ENCODE measurements around the gene SYTL4. TPM values are rescaled to one million over a fixed set of nuclear protein-coding genes. Genes with fewer than 3 reads are reported as not detected.

Gene SYTL4
- total RNA-seq, 1 donor from 2014 or later: 11.4 TPM

DNA sequence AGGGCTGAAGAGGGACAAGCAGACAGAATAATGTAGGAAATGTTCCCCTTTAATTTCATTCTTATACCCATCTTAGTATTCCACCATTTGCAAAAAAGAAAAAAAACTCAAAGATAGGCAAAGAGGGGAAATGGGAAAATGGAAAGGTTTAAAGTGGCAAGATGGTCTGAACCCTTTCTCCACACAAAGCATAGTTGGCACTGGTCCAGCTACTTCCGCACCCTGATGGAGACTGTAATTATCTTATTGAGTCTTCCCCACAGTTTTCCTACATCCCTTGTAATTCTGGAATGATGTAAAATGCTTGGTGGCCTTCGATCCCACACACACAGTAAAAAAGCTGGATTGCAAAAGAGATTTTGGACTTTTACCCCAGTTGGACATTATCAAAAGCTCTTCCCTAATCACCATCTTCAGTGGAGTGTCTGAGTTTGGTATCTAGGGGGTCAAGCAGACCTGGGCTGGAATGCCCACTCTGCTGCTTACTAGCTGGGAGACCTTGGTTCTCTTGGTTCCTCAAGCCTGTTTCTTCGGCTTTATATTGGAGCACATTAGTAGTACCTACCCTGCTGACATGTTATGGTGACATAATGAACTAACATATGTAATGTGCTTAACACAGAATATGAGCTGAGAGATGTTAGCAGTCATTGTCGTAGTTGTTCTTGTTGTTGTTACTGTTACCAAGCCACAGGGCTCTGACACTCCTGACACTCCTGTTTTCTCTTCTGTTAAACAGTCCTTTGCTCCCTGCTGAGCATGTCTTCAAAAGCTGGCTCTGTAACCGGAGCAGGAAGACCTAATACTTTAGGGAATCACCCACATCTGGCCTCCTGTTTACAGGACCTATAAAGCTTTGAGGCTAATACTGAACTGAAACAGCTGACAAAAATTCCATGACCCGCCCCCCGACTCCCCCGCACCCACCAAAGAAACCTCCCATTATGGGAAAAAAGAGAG, 83.2 kb downstream of the SYTL4 start:
- no peak for DNase-seq (ENCODE audit: low spot score)

- no peak for DNase-seq (ENCODE audit: low spot score)
Measured at GRCh38 chrX:100647739-100648138, 84.2 kb downstream of the SYTL4 start.

GRCh38 chrX:100647095-100647494, 84.8 kb downstream of the SYTL4 start:
- DNase-seq (ENCODE audit: low spot score): no peak

DNA sequence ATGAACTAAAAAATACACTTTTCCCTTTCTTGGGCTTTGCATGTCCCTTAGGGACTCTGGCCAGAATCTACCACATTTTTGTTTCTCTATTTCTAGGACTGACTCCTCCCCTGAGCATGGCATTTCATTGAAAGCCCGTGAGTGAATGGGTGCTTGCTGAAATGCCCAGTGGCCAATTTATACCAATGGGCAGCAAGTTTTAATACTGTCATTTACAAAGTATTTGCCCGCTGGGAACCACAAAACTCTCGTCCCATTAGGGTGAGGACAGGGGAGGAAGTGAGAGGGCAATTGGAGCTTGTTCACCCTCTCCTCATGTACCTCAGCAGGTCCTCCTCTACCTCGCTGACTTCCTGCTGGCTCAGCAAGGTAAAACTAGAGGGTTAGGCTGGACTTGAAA, 86.8 kb downstream of the SYTL4 start:
- no peak for DNase-seq (ENCODE audit: low spot score)

DNA sequence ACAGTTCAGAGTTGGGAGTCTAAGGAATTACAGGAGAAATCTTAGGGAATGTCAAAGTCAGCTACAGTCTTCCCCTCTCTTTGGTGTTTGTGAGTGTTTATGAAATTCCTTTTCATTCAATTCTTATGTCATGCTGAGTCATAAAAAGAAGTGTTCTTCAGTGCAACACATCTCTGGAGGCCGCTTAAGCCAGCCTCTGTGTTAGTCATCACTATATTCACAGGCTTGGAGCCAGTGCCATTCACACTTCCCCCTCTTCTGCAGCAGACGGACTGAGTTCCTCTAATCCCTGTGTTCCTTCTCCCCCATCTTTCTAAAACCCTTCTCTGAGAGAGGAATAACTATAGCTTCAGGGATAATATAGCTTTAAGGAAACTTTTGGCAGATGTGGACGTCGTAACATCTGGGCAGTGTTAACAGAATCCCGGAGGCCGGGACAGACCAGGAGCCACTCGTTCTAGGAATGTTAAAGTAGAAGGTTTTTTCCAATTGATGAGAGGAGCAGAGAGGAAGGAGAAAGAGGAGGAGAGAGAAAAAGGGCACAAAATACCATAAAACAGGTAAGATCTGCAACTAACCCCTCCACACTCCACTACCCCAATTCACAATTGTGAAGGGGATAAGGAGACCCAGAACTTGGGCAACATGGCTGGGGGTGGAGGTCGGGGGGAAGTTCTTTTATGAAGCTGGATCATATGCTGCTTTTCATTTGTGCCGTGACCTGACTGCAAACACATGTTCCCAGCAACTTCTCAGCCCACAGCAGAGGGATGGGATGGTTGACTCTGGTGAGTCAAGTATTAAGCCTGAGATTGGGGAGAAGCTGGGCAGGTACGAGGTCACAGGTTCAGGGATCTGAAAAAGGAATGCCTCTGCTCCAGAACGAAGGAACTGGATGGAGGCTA, 87.7 kb downstream of the SYTL4 start, which contains the start of gene SRPX2:
SRPX2 (plus strand) TSS at position 244 of the 905 bp plus-strand sequence. CDS start 2,124 bp downstream, outside the sequence.
- DNase-seq (ENCODE audit: low spot score): peak; percentile 58

DNA sequence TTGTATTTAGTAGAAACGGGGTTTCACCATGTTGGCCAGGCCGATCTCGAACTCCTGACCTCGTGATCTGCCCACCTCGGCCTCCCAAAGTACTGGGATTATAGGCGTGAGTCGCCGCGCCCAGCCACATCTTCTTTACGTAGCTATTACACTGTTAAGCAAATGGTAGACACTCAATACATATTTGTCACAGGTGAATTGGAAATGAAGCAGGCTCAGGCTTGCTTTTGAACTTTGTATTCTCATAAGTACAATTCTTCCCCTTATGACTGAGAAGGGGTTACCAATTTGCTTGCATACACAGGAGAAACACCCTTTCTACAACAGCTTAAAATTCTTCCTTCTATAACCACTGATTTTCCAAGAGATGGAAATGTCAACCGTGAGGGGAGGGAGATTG, 88.7 kb downstream of the SYTL4 start:
- no peak for DNase-seq (ENCODE audit: low spot score)

- no peak for DNase-seq (ENCODE audit: low spot score)
Measured at GRCh38 chrX:100642290-100642689, 89.6 kb downstream of the SYTL4 start.

GRCh38 chrX:100636321-100636991, 95.5 kb downstream of the SYTL4 start, which contains the start of gene TSPAN6:
Gene TSPAN6 (minus strand): TSS chrX:100636806. CDS start chrX:100636694, 112 bp downstream.
- DNase-seq (ENCODE audit: low spot score): peak; percentile 83

DNA sequence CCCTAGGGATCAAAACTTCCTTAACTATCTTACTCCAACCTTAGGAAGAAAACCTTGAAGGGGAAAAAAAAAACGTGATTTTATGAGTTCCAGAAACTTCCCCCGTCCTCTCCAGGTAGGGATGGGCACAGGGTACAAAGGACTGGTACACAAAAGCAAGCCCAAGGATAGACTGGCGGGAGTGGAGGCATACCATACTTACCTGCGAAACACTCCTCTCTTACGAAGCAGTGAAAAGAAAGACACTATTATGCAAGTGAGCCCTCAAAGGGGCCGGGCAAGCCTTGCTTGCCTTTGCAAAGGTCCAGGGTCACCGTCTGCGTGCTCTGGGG, 96.0 kb downstream of the SYTL4 start:
- no peak for DNase-seq (ENCODE audit: low spot score)

GRCh38 chrX:100635040-100635439, 96.9 kb downstream of the SYTL4 start:
- no peak for DNase-seq (ENCODE audit: low spot score)

DNA sequence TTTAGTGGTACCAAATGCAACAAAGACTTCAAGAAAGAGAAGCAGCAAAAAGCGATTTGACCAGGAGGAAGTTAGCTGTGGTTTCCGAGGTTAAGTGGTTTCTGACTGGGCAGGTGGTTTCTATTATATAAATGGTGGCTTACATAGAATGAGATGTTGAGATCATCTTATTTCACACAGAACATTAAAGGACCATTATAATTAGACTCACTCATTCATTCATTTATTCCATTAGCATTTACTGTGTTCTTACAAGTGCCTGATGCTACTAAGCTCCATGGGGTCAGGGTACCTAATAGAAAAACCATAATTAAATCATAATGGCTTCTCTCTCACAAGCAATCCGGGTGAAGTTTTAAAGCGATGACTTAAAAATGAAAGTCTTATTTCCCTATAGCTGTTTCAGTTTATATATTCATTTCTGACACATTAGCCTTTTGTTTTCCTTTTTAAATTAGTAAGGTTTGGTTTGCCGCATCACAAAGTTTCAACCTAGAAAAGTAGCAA, 105.9 kb downstream of the SYTL4 start:
- DNase-seq (ENCODE audit: low spot score): no peak

Other genes with a start within 250 kb of the SYTL4 start
- gene TNMD, start 147.2 kb downstream of the SYTL4 start, total RNA-seq: not detected
- 115 TPM for gene TSPAN6, start 95.3 kb downstream of the SYTL4 start, total RNA-seq
- gene SRPX2, start 87.9 kb downstream of the SYTL4 start, total RNA-seq: 89.0 TPM
- gene CSTF2, start 88.3 kb upstream of the SYTL4 start, total RNA-seq: 23.7 TPM
- 0.78 TPM for gene NOX1, start 142.2 kb upstream of the SYTL4 start, total RNA-seq
- 0.96 TPM for gene XKRX, start 196.8 kb upstream of the SYTL4 start, total RNA-seq
- not detected for gene ARL13A, start 237.6 kb upstream of the SYTL4 start, total RNA-seq

Measured in ureter (tissue), 1 donor.